HG03045 (cell line): Measurements from ENCODE around the gene TOP2B.
A peak's percentile ranks its signal among the peaks of the same experiment; 100 is the strongest.

Source experiments
- ATAC-seq: cut with Tn5 transposase; IDR thresholded peaks from one replicate; pipeline ENCODE4 v1.9.1; 2021; ENCODE audit warnings: mild to moderate bottlenecking, moderate library complexity; ENCODE audit not compliant: unreplicated experiment

The TOP2B gene

GRCh38 chr3:25673738-25674298, 9.1 kb upstream of the TOP2B start:
- ATAC-seq = no peak

GRCh38 chr3:25665315-25666280, 891 bp upstream of the TOP2B start:
- ATAC-seq = peak; percentile 23

DNA sequence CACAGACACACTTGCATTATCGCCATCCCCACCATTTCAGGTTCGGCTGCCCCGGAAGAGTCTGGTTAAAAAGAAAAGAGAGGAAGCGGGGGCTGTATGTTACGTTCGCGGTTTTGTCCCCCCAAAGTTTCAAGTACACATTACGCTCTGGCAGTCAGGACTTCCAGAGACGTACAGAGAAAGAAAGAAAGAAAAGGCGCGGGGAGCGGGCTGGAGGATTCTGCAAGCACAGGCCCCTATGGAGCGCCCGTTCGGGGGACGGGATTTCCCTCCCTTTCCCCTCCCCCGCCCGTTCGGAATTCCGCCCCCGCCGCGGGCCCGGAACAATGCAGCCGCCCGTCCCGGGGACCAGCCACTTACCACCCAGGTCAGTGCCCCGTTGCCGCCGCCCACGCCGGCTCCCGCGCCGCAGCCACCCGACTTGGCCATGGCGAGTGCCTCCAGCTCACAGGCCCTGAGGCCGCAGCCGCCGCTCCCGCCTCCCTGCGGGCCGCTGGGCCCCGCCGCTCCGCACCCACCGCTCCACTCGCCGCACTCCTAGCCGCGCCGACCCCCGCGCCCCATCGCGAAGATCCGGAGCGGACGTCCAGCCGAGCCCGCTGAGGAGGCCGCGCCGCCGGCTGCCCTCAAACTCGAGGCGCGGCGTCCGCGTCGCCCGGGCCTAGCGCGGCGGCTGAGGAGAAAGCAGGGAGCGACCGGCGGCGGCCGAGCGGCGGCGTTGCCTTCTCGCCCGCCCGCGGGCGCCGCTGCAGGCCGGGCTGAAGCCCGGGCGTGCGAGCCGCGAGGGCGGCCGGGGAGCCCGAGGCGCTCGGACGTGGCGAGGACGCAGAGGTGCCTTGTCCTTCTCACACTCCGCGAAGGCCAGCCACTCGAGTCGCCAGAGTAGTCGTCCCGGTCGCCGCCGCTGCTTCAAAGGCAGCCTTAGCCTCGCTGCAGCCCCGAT, 567 bp downstream of the TOP2B start:
- ATAC-seq = peak; percentile 40

- no peak for ATAC-seq
These were observed 1.3 kb downstream of the TOP2B start for GRCh38 chr3:25663347-25663868.

DNA sequence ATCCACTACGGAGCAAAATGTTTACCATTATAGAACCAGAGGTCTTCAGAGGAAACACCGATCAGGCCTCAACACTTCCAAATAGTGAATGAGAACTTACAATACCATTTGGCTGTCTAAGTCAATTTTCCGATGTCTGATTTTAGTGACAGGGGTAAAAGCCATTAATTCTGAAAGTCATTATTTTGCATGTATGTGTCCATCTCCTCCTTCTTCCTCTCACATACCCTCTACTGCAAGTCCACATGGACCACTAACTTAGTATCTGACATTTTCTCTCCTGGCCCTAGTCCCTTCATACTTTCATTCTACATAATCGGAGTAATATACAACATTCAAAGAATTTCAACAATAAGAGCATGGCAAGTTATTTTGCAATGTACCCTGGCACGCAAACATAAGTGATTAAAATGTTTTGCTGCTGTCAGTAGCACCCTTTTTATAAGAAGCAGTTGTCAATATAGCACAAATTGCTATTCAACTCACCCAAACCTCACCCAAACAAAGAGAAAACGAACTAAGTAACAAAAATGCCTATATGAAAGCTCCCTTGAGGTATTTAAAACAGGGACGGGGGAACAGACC, 1.9 kb downstream of the TOP2B start:
- ATAC-seq = no peak

- ATAC-seq = no peak
These were observed 2.8 kb downstream of the TOP2B start for GRCh38 chr3:25661694-25662437.

DNA sequence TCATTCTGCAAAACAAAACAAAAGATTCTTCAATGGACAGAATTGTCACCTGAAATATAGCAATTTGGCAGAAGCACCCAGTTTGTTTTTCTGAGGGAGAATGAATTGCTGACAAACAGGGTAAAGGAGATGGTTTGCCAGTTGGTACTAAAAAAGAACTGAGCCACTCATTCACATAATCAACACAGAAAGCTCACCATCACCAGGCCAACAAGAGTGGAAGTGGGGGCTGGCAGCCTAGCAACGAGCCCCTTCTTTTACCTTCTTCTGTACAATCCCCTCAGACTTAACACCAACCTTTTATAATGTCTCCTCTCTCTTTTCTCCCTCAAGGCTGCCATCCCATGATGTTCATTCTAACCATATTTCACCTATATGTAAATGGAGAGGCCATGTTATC, 5.9 kb downstream of the TOP2B start:
- ATAC-seq = no peak

DNA sequence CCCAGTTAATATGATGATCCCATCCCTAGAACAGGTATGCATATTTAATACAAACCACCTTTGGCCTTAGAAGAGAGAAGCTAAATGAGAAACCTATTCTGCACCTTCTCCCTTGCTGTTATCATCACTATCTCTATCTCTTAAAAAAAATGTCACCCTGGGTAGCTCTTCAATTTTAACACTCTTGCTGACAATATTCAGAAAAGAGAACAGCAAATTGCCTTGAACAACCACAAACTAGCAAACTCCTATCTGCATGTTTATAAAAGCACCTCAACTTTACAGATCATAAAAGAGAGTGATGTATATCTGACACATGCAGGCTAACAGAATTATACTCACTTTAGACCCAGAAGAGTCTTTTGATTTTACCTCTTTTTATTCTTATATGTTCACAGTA, 7.4 kb downstream of the TOP2B start:
- no peak for ATAC-seq

DNA sequence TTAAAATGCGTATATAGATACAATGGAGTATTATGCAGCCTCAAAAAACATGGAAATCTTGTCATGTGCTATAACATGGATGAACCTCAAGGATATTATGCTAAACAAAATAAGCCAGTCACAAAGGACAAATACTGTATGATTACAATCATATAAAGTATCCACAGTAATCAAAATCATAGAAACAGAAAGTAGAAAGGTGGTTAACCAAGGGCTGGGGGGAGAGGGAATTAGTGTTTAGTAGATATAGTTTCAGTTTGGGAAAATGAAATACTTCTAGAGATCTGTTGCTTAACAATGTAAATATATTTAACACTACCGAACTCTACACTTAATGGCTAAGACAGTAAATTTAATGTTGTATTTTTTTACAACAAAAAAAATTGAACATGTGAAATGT, 9.0 kb downstream of the TOP2B start:
- no peak for ATAC-seq

DNA sequence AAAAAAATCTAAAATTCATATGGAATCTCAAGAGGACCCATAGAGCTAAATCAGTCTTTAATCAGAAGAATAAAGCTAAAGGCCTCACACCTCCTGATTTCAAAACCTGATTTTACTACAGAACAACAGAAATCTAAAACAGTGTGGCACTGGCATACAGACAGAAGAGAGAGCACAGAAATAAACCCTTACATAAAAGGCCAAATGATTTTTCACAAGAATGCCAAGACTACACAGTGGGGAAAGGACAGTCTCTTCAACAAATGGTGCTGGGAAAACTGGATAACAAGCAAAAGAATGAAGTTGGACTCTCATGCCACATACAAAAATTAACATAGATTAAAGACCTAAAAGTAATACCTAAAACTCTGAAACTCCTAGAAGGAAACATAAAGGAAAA, 10.1 kb downstream of the TOP2B start:
- no peak for ATAC-seq

- ATAC-seq = no peak
These were observed 11.4 kb downstream of the TOP2B start for GRCh38 chr3:25653322-25653721.

DNA sequence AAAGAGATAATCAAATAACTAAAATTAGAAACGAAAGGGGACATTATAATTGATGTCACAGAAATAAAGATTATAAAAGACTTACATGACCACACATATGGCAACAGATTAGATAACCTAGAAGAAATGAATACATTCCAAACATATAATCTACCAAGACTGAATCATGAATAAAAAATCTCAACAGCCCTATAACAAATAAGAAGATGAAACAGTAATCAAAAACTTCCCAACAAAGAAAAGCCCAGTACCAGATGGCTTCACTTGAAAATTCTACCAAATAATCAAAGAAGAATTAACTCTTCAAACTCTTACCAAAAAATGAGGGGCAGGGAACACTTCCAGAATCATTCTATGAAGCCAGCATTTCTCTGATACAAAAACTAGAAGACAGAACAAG, 11.8 kb downstream of the TOP2B start:
- no peak for ATAC-seq

DNA sequence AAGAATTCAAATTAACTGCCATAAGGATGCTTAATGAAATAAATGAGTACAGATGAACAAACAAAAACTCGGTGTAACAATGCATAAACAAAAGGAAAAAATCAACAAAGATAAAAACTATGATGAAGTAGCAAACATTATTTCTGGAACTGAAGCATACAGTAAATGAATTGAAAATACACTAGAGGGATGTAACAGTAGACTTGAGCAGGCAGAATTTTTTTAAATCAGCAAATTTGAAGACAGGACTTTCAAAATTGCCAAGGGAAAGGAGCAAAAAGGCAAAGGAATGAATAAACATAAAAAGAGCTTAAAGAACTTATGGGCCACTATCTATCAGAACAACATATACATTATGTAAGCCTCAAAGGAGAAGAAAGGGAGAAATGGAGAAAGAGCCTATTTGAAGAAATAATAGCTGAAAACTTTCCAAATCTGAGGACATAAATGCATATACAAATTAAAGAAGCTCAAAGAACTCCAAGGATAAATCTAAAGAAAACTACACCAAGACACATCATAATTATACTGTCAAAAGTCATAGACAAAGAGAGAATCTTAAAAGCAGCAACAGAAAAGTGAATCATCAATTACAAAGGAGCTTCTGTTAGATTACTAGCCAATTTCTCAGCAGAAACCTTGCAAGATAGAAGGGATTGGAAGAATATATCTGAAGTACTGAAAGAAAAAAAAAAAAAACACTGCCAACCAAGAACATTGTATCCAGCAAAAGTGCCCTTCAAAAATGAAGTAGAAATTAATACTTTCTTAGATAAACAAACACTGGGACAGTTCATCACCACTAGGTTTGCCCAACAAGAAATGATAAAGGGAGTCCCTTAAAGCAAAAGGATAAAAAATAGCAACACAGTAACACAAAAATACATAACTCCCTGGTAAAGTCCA, 15.5 kb downstream of the TOP2B start:
- no peak for ATAC-seq

DNA sequence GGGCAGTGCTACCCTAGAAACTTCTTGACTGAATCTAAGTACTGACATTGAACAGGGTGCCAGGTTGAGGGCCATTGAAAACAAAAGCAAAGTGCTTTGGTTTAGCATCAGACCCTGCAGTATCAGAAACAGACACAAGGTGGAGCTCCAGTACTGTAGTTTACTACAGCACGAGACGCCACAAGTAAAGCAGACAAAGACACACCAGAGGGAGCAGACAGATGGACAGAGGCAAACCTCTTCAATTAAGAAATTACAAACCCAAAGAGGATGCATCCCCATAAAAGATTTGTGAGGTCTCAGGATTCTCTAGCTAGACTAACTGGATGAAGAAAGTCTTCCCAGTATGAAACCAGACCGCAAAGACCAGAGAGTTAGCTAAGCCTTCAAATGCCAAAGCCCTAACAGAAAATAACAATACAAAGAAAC, 16.6 kb downstream of the TOP2B start:
- ATAC-seq = peak; percentile 95

DNA sequence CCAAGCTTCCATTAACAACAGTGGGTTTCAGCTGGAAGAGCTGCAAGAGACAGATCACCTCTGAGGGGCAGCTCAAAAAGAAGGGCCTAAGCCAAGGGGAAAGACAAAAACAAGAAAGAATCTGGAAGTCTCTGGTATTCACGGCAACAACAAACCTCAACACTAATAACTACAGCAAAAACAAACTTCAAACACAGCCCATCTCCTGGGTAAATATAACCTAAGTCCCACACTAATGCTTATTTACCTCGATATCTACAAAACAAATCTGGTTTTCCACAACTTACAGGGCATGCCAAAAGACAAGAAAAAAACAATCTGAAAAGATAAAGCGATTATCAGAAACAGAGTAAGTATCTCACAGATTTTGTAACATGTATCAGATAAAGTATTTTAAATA, 29.7 kb downstream of the TOP2B start:
- ATAC-seq = no peak

GRCh38 chr3:25633919-25634318, 30.8 kb downstream of the TOP2B start:
- no peak for ATAC-seq

- ATAC-seq = no peak
These were observed 32.7 kb downstream of the TOP2B start for GRCh38 chr3:25631989-25632388.

GRCh38 chr3:25621087-25621486, 43.6 kb downstream of the TOP2B start:
- ATAC-seq = no peak

- ATAC-seq = no peak
These were observed 44.2 kb downstream of the TOP2B start for GRCh38 chr3:25620493-25620892.
